Measurements from ENCODE around the gene NDC1.

GRCh38 chr1:53732912-53733317 is 105.2 kb downstream of the NDC1 start:
- TF ChIP-seq EZH2 (IDR thresholded peaks at IDR 0.05; ENCODE audit: low read length) (no peak), CTCF (optimal IDR thresholded peaks at IDR 0.05 in 1 of 3, IDR thresholded peaks at IDR 0.05 in 1 of 3, conservative IDR thresholded peaks at IDR 0.05 in 1 of 3; ENCODE audit: extremely low read depth in 1 of 3, insufficient read depth in 2 of 3, low read length in 3 of 3) (no peak)
